K562 (cell line): ENCODE measurements around the gene HEXIM2. TPM values are rescaled to one million over a fixed set of nuclear protein-coding genes. Genes with fewer than 3 reads are reported as not detected.

Experiments used
- ADNP ChIP-seq: fragments of 200-800 bp; sonication (Bioruptor generic); IDR thresholded peaks from 2 replicates; pipeline ENCODE4 v1.6.1; 2016; ENCODE audit warnings: missing genetic modification characterization, missing compliant biosample characterization
- ATF7 ChIP-seq: fragments of 450-650 bp; IDR thresholded peaks from 2 replicates; pipeline ENCODE4 v1.7.1; 2014; ENCODE audit warnings: mild to moderate bottlenecking, moderate library complexity
- BHLHE40 ChIP-seq: IDR thresholded peaks from 2 replicates; pipeline ENCODE4 v1.6.1; 2011; ENCODE audit warnings: low read length, improper control_type of control experiment
- BRCA1 ChIP-seq, 2 experiments: fragments of 450-650 bp in 1 of 2; sonication (generic) in 1 of 2; formaldehyde crosslinking in 1 of 2; IDR thresholded peaks; 2 replicates each; pipeline versions ENCODE4 v1.5.0 to v1.6.1; 2017 to 2020; ENCODE audit warnings: mild to moderate bottlenecking in 1 of 2, missing genetic modification reagents in 1 of 2
- CBFA2T3 ChIP-seq: fragments of 450-650 bp; IDR thresholded peaks from 2 replicates; pipeline ENCODE4 v1.6.1; 2017
- CEBPB ChIP-seq: fragments of 450-650 bp; IDR thresholded peaks from 2 replicates; pipeline ENCODE4 v1.6.1; 2016; ENCODE audit warnings: missing genetic modification characterization, missing compliant biosample characterization
- ETV6 ChIP-seq, 3 experiments: fragments of 150-350 bp in 1 of 3; sonication (generic) in 1 of 3; formaldehyde crosslinking in 1 of 3; IDR thresholded peaks; 2 replicates each; pipeline versions ENCODE4 v1.6.1 to v1.8.0; 2014 to 2022; ENCODE audit warnings: borderline replicate concordance in 2 of 3, low read depth in 2 of 3, antibody characterized with exemption in 1 of 3, low read length in 1 of 3, mild to moderate bottlenecking in 1 of 3, missing genetic modification reagents in 1 of 3
- KDM5B ChIP-seq: fragments of 200-600 bp; sonication (generic); IDR thresholded peaks from 2 replicates; pipeline ENCODE4 v1.6.1; 2012; ENCODE audit warnings: low read depth, mild to moderate bottlenecking, moderate library complexity, low read length, control low read depth, inconsistent platforms; ENCODE audit not compliant: insufficient replicate concordance
- NCOR1 ChIP-seq: fragments of 450-650 bp; IDR thresholded peaks from 2 replicates; pipeline ENCODE4 v1.6.1; 2016; ENCODE audit warnings: mild to moderate bottlenecking, moderate library complexity
- SIN3A ChIP-seq, 2 experiments: fragments of 150-350 bp in 1 of 2; IDR thresholded peaks; 2 replicates each; pipeline ENCODE4 v1.6.1; 2011 to 2016; ENCODE audit warnings: borderline replicate concordance in 2 of 2, low read depth in 2 of 2, low read length in 2 of 2, mild to moderate bottlenecking in 2 of 2, moderate library complexity in 2 of 2; ENCODE audit not compliant: control insufficient read depth in 1 of 2
- SPI1 ChIP-seq: IDR thresholded peaks from 2 replicates; pipeline ENCODE4 v1.6.1; 2011; ENCODE audit warnings: low read depth, low read length, control low read depth, borderline replicate concordance
- SRSF9 ChIP-seq: fragments of 200-400 bp; formaldehyde crosslinking; IDR thresholded peaks from 2 replicates; pipeline ENCODE4 v1.6.1; 2017; ENCODE audit warnings: low read depth, low read length, borderline replicate concordance
- TAF7 ChIP-seq: fragments of 450-650 bp; IDR thresholded peaks from 2 replicates; pipeline ENCODE4 v1.6.1; 2016; ENCODE audit warnings: missing genetic modification characterization, missing compliant biosample characterization
- ZNF124 ChIP-seq: sonication (generic); formaldehyde crosslinking; IDR thresholded peaks from 2 replicates; pipeline ENCODE4 v1.8.1; 2022; ENCODE audit warnings: missing genetic modification reagents
- ZNF263 ChIP-seq: sonication (generic); formaldehyde crosslinking; IDR thresholded peaks from 2 replicates; pipeline ENCODE4 v1.8.0; 2022; ENCODE audit warnings: mild to moderate bottlenecking, missing genetic modification reagents, borderline replicate concordance
- ZNF507 ChIP-seq: conservative IDR thresholded peaks from 2 replicates; pipeline ENCODE4 v1.6.1; 2017; ENCODE audit warnings: missing genetic modification characterization, missing compliant biosample characterization
- ZNF695 ChIP-seq: fragments of 450-650 bp; formaldehyde crosslinking; IDR thresholded peaks from 2 replicates; pipeline ENCODE4 v1.4.0; 2020; ENCODE audit warnings: mild to moderate bottlenecking, moderate library complexity
- polyA plus RNA-seq, 8 experiments: library from polyadenylated mRNA; depleted of rRNA in 4 of 8; stranded (reverse) in 5 of 8; unstranded in 3 of 8; fragments of >200 nt; fragmentation: Nextera tagmentation in 2 of 8; fragmentation: Illumina TruSeq in 1 of 8; extraction: Ambion mirVana in 2 of 8; extraction: Trizol in 1 of 8; gene quantifications; 2 replicates each; pipeline versions ENCODE4 v1.2.1 to v1.2.3, GENCODE V29; 2011 to 2014; ENCODE audit warnings: inconsistent platforms in 1 of 8, missing spikeins in 1 of 8
- total RNA-seq, 7 experiments: library from RNA; depleted of rRNA in 6 of 7; stranded (reverse); fragments of >200 nt in 6 of 7; fragmentation: Illumina TruSeq in 2 of 7; extraction: Trizol in 2 of 7; gene quantifications; 2 replicates each; pipeline versions ENCODE4 v1.2.1 to v1.2.3, GENCODE V29; 2011 to 2021; ENCODE audit warnings: low replicate concordance in 1 of 7
- TF ChIP-seq, protein P1 (sequence below): sonication (generic); formaldehyde crosslinking; IDR thresholded peaks from 2 replicates; pipeline ENCODE4 v1.8.0; 2022; ENCODE audit warnings: mild to moderate bottlenecking, missing genetic modification reagents
- TF ChIP-seq, protein P2 (sequence below): fragments of 250-450 bp; sonication (Bioruptor Pico); IDR thresholded peaks from 2 replicates; pipeline ENCODE4 v1.8.0; 2021; ENCODE audit warnings: moderate library complexity, mild to moderate bottlenecking, inconsistent platforms
- TF ChIP-seq, protein P3 (sequence below): fragments of 200-800 bp; sonication (Bioruptor generic); IDR thresholded peaks from 2 replicates; pipeline ENCODE4 v1.6.1; 2017; ENCODE audit warnings: missing genetic modification characterization, missing compliant biosample characterization

The HEXIM2 gene
- total and polyA plus RNA-seq, 9 of the 15 experiments (the other 6 are each of a cell fraction or from before 2014, with no cell fraction given), result 0.69 to 3.4 (median 1.1) TPM; not detected in 2

DNA sequence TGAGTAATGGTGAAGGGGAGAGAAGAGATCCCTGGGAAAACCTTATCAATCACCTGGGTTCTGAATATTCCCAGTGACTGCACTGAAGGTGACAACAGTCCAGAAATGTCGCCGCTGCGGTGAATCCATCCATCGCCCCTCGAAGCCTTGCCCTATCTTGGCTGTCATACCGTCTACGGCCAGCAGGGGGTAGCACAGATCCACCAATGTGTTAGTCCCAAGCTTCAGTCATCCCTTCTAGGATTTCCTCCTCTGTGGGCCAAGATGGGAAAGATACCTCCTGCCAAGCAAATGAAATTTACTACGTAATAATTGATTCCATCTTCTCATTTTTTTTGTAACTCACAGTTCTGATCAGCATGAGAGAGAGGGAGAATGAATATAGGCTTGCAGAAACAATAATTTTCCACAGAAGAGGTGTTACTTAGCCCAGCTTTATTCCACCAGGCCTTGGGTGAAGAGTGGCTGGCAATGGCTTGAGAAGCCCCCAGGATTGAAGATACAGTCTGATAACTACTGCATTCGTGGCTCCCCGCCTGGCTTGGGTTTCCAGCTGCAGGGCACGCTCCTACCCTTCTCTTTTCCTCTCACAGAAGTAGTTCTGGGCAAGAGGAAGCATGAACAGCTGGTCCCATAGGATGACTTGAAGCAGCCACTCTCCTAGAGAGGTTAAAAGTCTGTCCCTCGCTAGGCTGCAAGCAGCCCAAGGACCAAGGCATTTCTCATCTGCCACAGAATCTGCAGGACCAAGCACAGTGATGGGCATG is 57.4 kb downstream of the HEXIM2 start (continued):
- TF ChIP-seq, protein P1, sequence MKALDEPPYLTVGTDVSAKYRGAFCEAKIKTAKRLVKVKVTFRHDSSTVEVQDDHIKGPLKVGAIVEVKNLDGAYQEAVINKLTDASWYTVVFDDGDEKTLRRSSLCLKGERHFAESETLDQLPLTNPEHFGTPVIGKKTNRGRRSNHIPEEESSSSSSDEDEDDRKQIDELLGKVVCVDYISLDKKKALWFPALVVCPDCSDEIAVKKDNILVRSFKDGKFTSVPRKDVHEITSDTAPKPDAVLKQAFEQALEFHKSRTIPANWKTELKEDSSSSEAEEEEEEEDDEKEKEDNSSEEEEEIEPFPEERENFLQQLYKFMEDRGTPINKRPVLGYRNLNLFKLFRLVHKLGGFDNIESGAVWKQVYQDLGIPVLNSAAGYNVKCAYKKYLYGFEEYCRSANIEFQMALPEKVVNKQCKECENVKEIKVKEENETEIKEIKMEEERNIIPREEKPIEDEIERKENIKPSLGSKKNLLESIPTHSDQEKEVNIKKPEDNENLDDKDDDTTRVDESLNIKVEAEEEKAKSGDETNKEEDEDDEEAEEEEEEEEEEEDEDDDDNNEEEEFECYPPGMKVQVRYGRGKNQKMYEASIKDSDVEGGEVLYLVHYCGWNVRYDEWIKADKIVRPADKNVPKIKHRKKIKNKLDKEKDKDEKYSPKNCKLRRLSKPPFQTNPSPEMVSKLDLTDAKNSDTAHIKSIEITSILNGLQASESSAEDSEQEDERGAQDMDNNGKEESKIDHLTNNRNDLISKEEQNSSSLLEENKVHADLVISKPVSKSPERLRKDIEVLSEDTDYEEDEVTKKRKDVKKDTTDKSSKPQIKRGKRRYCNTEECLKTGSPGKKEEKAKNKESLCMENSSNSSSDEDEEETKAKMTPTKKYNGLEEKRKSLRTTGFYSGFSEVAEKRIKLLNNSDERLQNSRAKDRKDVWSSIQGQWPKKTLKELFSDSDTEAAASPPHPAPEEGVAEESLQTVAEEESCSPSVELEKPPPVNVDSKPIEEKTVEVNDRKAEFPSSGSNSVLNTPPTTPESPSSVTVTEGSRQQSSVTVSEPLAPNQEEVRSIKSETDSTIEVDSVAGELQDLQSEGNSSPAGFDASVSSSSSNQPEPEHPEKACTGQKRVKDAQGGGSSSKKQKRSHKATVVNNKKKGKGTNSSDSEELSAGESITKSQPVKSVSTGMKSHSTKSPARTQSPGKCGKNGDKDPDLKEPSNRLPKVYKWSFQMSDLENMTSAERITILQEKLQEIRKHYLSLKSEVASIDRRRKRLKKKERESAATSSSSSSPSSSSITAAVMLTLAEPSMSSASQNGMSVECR (CRISPR knock-in tag), result no peak
- TF ChIP-seq CBFA2T3 (no peak), KDM5B (no peak), ZNF263 (CRISPR knock-in tag) (peak; percentile 62; the same call in 1 of the 2 replicates), TAF7 (no peak), BRCA1 (IDR thresholded peaks at IDR 0.05) (no peak), BRCA1 (CRISPR knock-in tag; IDR thresholded peaks at IDR 0.05) (no peak), ZNF124 (no peak), CEBPB (tag) (no peak), ETV6 (IDR thresholded peaks at IDR 0.05; ENCODE audit: borderline replicate concordance in 1 of 2, low read depth in 2 of 2, low read length in 1 of 2) (no peak), ETV6 (CRISPR knock-in tag; IDR thresholded peaks at IDR 0.05; ENCODE audit: borderline replicate concordance) (no peak), SRSF9 (no peak), ZNF507 (no peak), NCOR1 (no peak), ATF7 (peak; percentile 15; the same call in 1 of the 2 replicates), BHLHE40 (no peak), ADNP (tag) (no peak), SPI1 (no peak), SIN3A (IDR thresholded peaks at IDR 0.05; ENCODE audit: borderline replicate concordance in 2 of 2, control insufficient read depth in 1 of 2, low read depth in 2 of 2, low read length in 2 of 2) (no peak), ZNF695 (CRISPR knock-in tag) (no peak)
- TF ChIP-seq, protein P2, sequence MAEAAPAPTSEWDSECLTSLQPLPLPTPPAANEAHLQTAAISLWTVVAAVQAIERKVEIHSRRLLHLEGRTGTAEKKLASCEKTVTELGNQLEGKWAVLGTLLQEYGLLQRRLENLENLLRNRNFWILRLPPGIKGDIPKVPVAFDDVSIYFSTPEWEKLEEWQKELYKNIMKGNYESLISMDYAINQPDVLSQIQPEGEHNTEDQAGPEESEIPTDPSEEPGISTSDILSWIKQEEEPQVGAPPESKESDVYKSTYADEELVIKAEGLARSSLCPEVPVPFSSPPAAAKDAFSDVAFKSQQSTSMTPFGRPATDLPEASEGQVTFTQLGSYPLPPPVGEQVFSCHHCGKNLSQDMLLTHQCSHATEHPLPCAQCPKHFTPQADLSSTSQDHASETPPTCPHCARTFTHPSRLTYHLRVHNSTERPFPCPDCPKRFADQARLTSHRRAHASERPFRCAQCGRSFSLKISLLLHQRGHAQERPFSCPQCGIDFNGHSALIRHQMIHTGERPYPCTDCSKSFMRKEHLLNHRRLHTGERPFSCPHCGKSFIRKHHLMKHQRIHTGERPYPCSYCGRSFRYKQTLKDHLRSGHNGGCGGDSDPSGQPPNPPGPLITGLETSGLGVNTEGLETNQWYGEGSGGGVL (CRISPR knock-in tag), result no peak
- TF ChIP-seq, protein P3, sequence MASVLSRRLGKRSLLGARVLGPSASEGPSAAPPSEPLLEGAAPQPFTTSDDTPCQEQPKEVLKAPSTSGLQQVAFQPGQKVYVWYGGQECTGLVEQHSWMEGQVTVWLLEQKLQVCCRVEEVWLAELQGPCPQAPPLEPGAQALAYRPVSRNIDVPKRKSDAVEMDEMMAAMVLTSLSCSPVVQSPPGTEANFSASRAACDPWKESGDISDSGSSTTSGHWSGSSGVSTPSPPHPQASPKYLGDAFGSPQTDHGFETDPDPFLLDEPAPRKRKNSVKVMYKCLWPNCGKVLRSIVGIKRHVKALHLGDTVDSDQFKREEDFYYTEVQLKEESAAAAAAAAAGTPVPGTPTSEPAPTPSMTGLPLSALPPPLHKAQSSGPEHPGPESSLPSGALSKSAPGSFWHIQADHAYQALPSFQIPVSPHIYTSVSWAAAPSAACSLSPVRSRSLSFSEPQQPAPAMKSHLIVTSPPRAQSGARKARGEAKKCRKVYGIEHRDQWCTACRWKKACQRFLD (CRISPR knock-in tag), result no peak
